ENCODE measurements around the gene CDKL1. TPM values are rescaled to one million over a fixed set of nuclear protein-coding genes. Genes with fewer than 3 reads are reported as not detected.
"Not testable (repeated sequence)": the region's sequence is repeated elsewhere in the genome, so short reads cannot be mapped to it uniquely, and the experiment has no call there.

Gene CDKL1
- polyA plus RNA-seq, 6 donors from 2014 or later = 1.4 to 20.2 (median 12.8) TPM

- Mint-ChIP-seq H3K4me3 (no peak overlapping the region), H3K36me3 (peaks cover 7 to 9% of the 10 kb centered on the region in 2 donors), H3K27ac (no peak overlapping the region), H3K9me3 (no peaks in the 10 kb centered on the region), H3K27me3 (no peaks in the 10 kb centered on the region), H3K4me1 (peaks cover 13 to 14% (median 13%) of the 10 kb centered on the region in 3 donors)
- ATAC-seq (ENCODE audit: low read depth in 2 of 2) (no peak), DNase-seq (no peak)
Measured at GRCh38 chr14:50331596-50331995, 65.1 kb downstream of the CDKL1 start.

GRCh38 chr14:50321009-50321660 lies 75.5 kb downstream of the CDKL1 start:
- H3K4me1 Mint-ChIP-seq = peaks cover 10 to 26% (median 17%) of the 10 kb centered on the region in 3 donors
- H3K9me3 Mint-ChIP-seq = no peaks in the 10 kb centered on the region
- DNase-seq = peak; percentile 58
- peaks cover 0 to 3% of the 10 kb centered on the region in 2 donors for H3K36me3 Mint-ChIP-seq
- no peak overlapping the region for H3K4me3 Mint-ChIP-seq
- no peaks in the 10 kb centered on the region for H3K27me3 Mint-ChIP-seq
- peak; percentile 96 to 97 for ATAC-seq (ENCODE audit: low read depth in 2 of 2)
- H3K27ac Mint-ChIP-seq = no peak overlapping the region

- no peaks in the 10 kb centered on the region for H3K27me3 Mint-ChIP-seq
- H3K4me1 Mint-ChIP-seq = peaks cover 12 to 31% (median 23%) of the 10 kb centered on the region in 3 donors
- ATAC-seq (ENCODE audit: low read depth in 2 of 2) (no peak), DNase-seq (no peak)
- peaks cover 0 to 3% of the 10 kb centered on the region in 2 donors for H3K36me3 Mint-ChIP-seq
- no peak overlapping the region for H3K27ac Mint-ChIP-seq
- no peak overlapping the region for H3K4me3 Mint-ChIP-seq
- no peaks in the 10 kb centered on the region for H3K9me3 Mint-ChIP-seq
Measured at GRCh38 chr14:50320283-50320682, 76.4 kb downstream of the CDKL1 start.

- H3K36me3 Mint-ChIP-seq = peaks cover 0 to 3% of the 10 kb centered on the region in 2 donors
- H3K4me3 Mint-ChIP-seq = no peak overlapping the region
- no peaks in the 10 kb centered on the region for H3K9me3 Mint-ChIP-seq
- H3K27ac Mint-ChIP-seq = no peak overlapping the region
- ATAC-seq (ENCODE audit: low read depth in 2 of 2) = no peak
- H3K4me1 Mint-ChIP-seq = peaks cover 12 to 31% (median 23%) of the 10 kb centered on the region in 3 donors
- no peaks in the 10 kb centered on the region for H3K27me3 Mint-ChIP-seq
- no peak for DNase-seq
Measured at GRCh38 chr14:50319721-50320120, 77.0 kb downstream of the CDKL1 start.

GRCh38 chr14:50319293-50319692 lies 77.4 kb downstream of the CDKL1 start:
- H3K9me3 Mint-ChIP-seq = no peaks in the 10 kb centered on the region
- H3K4me1 Mint-ChIP-seq = peaks cover 12 to 31% (median 24%) of the 10 kb centered on the region in 3 donors
- ATAC-seq (ENCODE audit: low read depth in 2 of 2) (no peak), DNase-seq (no peak)
- H3K4me3 Mint-ChIP-seq = no peak overlapping the region
- no peak overlapping the region for H3K27ac Mint-ChIP-seq
- peaks cover 0 to 1% of the 10 kb centered on the region in 2 donors for H3K36me3 Mint-ChIP-seq
- H3K27me3 Mint-ChIP-seq = no peaks in the 10 kb centered on the region

- ATAC-seq (ENCODE audit: low read depth in 2 of 2) (no peak), DNase-seq (peak; percentile 8)
- H3K36me3 Mint-ChIP-seq = no peaks in the 10 kb centered on the region
- no peak overlapping the region for H3K4me3 Mint-ChIP-seq
- no peaks in the 10 kb centered on the region for H3K9me3 Mint-ChIP-seq
- H3K4me1 Mint-ChIP-seq = peaks cover 18 to 37% (median 36%) of the 10 kb centered on the region in 3 donors
- H3K27me3 Mint-ChIP-seq = no peaks in the 10 kb centered on the region
- H3K27ac Mint-ChIP-seq = no peak overlapping the region
Measured at GRCh38 chr14:50318031-50318626, 78.6 kb downstream of the CDKL1 start.

- not testable (repeated sequence) for H3K27me3 Mint-ChIP-seq; DNase-seq; ATAC-seq (ENCODE audit: low read depth in 2 of 2); H3K9me3 Mint-ChIP-seq; H3K36me3 Mint-ChIP-seq
- peak overlapping the region in 5 of 8 donors; percentile 77 to 98 (median 96) for H3K4me3 Mint-ChIP-seq
- peak overlapping the region in 4 of 6 donors; percentile 3 to 88 (median 35) for H3K27ac Mint-ChIP-seq
- H3K4me1 Mint-ChIP-seq = peaks cover 30 to 48% (median 42%) of the 10 kb centered on the region in 3 donors
Measured at GRCh38 chr14:50314098-50314497, 82.6 kb downstream of the CDKL1 start.

- Mint-ChIP-seq H3K4me3 (peak overlapping the region; percentile 91 to 98 (median 96)), H3K9me3 (no peaks in the 10 kb centered on the region), H3K27me3 (no peaks in the 10 kb centered on the region), H3K36me3 (no peaks in the 10 kb centered on the region), H3K27ac (peak overlapping the region; percentile 92 to 99 (median 96)), H3K4me1 (peaks cover 23 to 44% (median 33%) of the 10 kb centered on the region in 3 donors)
- DNase-seq (no peak), ATAC-seq (ENCODE audit: low read depth in 2 of 2) (peak; percentile 41 to 45)
Measured at GRCh38 chr14:50312734-50313054, 84.0 kb downstream of the CDKL1 start.

- H3K27me3 Mint-ChIP-seq = no peaks in the 10 kb centered on the region
- H3K36me3 Mint-ChIP-seq = no peaks in the 10 kb centered on the region
- H3K9me3 Mint-ChIP-seq = no peaks in the 10 kb centered on the region
- H3K4me3 Mint-ChIP-seq = peak within 1 kb of the TSS; percentile 91 to 98 (median 96)
- DNase-seq = peak; percentile 92
- H3K4me1 Mint-ChIP-seq = peaks cover 23 to 40% (median 28%) of the 10 kb centered on the region in 3 donors
- peak within 1 kb of the TSS; percentile 94 to 99 (median 96) for H3K27ac Mint-ChIP-seq
- peak; percentile 83 to 88 for ATAC-seq (ENCODE audit: low read depth in 2 of 2)
Measured at GRCh38 chr14:50311972-50312733, 84.5 kb downstream of the CDKL1 start, which contains the start of the genes DMAC2L and L2HGDH. Gene DMAC2L, plus strand, starts transcription at chr14:50312324. Its CDS starts 9,164 bp downstream, at chr14:50321488. Gene L2HGDH, minus strand, starts transcription at chr14:50312229. Its CDS starts 79 bp downstream, at chr14:50312150.

GRCh38 chr14:50311337-50311971 lies 85.2 kb downstream of the CDKL1 start:
- no peak for DNase-seq

GRCh38 chr14:50310445-50310844 lies 86.2 kb downstream of the CDKL1 start:
- DNase-seq (no peak), ATAC-seq (ENCODE audit: low read depth in 2 of 2) (no peak)
- Mint-ChIP-seq H3K36me3 (no peaks in the 10 kb centered on the region), H3K27ac (peak overlapping the region in 2 of 6 donors; percentile 3 to 16), H3K27me3 (no peaks in the 10 kb centered on the region), H3K9me3 (no peaks in the 10 kb centered on the region), H3K4me1 (peaks cover 14 to 25% (median 19%) of the 10 kb centered on the region in 3 donors), H3K4me3 (peak overlapping the region in 7 of 8 donors; percentile 22 to 94 (median 56))

More at GRCh38 chr14:50311337-50311971, 85.2 kb downstream of the CDKL1 start:
- Mint-ChIP-seq H3K4me3 (peak overlapping the region; percentile 91 to 98 (median 96)), H3K36me3 (no peaks in the 10 kb centered on the region), H3K4me1 (peaks cover 22 to 34% (median 23%) of the 10 kb centered on the region in 3 donors), H3K9me3 (no peaks in the 10 kb centered on the region), H3K27me3 (no peaks in the 10 kb centered on the region), H3K27ac (peak overlapping the region; percentile 67 to 99 (median 94))
- ATAC-seq (ENCODE audit: low read depth in 2 of 2) = no peak

- Mint-ChIP-seq H3K4me3 (peak overlapping the region in 1 of 8 donors; percentile 15), H3K27me3 (no peaks in the 10 kb centered on the region), H3K9me3 (no peaks in the 10 kb centered on the region), H3K36me3 (no peaks in the 10 kb centered on the region), H3K4me1 (peaks cover 9 to 15% (median 14%) of the 10 kb centered on the region in 3 donors), H3K27ac (no peak overlapping the region)
- no peak for DNase-seq
- ATAC-seq (ENCODE audit: low read depth in 2 of 2) = no peak
Measured at GRCh38 chr14:50308363-50308915, 88.2 kb downstream of the CDKL1 start.

Measured in naive B cell (primary cell).